ENCODE measurements around the gene THSD4.
"Not testable (repeated sequence)": the region's sequence is repeated elsewhere in the genome, so short reads cannot be mapped to it uniquely, and the experiment has no call there.

Gene THSD4

GRCh38 chr15:71186267-71186666 lies 71.0 kb downstream of the THSD4 start:
- no peak for FAIRE-seq

DNA sequence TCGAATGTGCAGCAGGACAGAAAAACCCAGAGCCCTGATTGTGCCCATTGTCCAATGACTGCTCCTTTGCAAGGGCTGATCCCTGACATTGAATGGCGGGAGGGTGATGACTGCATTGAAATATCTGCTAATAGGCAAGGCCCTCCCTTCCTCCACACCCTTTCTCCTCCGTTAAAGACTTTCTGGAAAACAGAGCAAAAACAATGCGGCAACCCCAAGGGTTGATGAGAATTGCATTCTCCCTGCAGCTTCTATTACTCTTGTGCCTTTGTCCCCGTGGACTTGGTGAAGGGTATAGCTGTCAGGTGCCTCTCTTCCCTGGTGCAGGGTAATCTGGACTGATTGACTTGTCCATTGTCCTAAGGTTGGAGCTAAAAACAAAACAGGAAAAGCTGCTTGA lies 71.8 kb downstream of the THSD4 start:
- DNase-seq (ENCODE audit: low spot score) = no peak
- FAIRE-seq = no peak

More at GRCh38 chr15:71186267-71186666, 71.0 kb downstream of the THSD4 start:
- DNase-seq (ENCODE audit: low spot score) = no peak

DNA sequence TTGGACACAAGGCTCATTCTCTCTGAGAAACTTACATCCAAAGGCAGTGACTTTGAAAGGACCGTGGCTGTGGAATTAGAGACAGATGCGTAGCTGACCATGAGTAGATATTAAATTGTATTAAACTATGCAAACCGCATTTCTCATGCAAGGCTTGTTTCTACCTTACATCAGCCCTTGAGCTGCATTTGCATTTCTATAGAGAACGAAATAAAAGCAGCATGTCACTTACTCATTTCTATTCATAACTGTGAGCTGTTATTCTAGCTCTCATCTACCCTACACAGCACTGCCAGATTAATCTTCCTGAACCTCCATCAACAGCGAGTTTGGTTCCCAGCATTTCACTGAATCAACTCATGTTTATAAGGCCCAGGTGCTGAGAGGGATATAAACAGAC lies 72.3 kb downstream of the THSD4 start:
- FAIRE-seq (no peak), DNase-seq (ENCODE audit: low spot score) (no peak)

GRCh38 chr15:71189718-71190117 lies 74.4 kb downstream of the THSD4 start:
- FAIRE-seq (no peak), DNase-seq (ENCODE audit: low spot score) (no peak)

- no peak for FAIRE-seq
- DNase-seq (ENCODE audit: low spot score) = no peak
These were observed 76.0 kb downstream of the THSD4 start for GRCh38 chr15:71191296-71191695.

DNA sequence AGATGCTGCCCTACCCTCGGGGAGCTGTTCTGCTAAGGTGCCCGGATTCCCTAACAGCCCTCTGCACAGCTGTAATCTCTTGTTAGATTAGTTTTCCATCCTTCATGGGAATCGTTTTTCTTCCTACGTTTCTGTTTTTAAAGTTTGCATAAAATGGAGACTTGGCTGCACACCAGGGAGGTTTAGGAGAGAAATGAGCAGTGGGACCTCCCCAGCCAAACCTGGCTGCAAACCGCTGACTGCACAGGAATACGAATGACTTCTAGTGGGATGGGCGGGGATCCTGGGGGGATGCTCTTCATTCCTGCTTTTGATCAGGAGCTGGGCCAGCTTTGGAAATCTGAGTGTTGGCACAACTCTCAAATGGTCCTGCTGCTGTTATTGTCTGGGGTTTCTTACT lies 77.5 kb downstream of the THSD4 start:
- no peak for DNase-seq (ENCODE audit: low spot score)
- no peak for FAIRE-seq

GRCh38 chr15:71194286-71194685 lies 79.0 kb downstream of the THSD4 start:
- FAIRE-seq (no peak), DNase-seq (ENCODE audit: low spot score) (no peak)

DNA sequence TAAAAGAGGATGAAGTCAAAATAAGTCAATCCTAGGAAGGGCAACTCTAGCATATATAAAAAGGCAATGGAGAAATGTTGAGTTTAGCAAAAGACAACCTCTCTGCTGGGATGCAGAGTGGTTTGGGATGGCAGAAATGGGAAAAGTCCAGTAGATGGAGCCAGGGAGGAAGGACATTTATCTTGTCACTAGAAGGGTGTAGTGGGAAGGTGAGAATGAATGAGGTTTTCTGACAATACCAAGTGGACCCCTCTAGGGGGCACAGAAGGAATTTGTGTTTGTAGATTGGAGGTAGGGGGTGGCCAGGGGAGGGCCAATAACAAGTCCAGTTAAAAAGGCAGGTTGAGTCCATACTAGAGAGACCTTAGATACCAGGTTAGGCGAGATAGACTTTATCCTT lies 80.0 kb downstream of the THSD4 start:
- no peak for FAIRE-seq
- no peak for DNase-seq (ENCODE audit: low spot score)

GRCh38 chr15:71197620-71198019 lies 82.3 kb downstream of the THSD4 start:
- no peak for FAIRE-seq

DNA sequence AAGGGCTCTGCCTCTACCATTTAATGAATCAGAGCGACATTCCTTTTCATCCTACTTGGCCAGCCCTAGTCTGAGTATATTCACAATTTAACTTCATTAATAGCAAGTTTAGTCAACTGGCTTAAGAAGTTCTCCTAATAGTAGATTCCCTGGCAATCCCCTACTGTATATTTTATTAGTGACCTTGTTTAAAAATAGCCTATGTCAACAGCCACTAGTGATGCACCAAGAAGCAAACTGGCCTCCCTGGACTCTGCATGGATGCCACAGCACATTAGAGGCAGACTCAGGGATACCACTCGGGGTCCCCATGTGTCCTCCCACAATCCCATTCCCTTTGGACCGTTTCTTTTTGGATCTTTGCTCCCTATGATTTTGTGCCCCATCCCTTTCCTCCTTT lies 83.6 kb downstream of the THSD4 start:
- FAIRE-seq (no peak), DNase-seq (ENCODE audit: low spot score) (no peak)

More at GRCh38 chr15:71197620-71198019, 82.3 kb downstream of the THSD4 start:
- DNase-seq (ENCODE audit: low spot score) = no peak

GRCh38 chr15:71199384-71200351 lies 84.4 kb downstream of the THSD4 start:
- no peak for FAIRE-seq
- no peak for DNase-seq (ENCODE audit: low spot score)

GRCh38 chr15:71201477-71201876 lies 86.2 kb downstream of the THSD4 start:
- DNase-seq (ENCODE audit: low spot score) (no peak), FAIRE-seq (no peak)

DNA sequence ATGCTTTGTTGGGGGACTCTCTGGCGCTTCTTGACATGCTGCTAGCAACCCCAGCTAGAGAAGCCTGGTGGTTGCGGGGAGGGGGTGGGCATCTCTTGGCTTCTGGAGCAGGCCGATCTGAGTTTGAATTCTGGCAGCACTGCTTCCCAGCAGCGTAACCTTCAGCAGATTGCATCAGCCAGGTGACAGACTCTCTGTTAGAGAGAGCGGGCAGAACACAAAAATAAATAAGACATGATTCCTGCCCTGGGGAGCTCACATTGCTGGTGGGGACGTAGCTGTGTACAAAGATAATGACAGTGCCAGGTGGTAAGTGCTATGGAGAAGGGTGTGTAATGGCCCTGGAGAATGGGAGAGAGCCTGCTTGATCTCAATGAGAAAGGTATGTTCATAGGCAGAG lies 87.4 kb downstream of the THSD4 start:
- DNase-seq (ENCODE audit: low spot score) (no peak), FAIRE-seq (no peak)

DNA sequence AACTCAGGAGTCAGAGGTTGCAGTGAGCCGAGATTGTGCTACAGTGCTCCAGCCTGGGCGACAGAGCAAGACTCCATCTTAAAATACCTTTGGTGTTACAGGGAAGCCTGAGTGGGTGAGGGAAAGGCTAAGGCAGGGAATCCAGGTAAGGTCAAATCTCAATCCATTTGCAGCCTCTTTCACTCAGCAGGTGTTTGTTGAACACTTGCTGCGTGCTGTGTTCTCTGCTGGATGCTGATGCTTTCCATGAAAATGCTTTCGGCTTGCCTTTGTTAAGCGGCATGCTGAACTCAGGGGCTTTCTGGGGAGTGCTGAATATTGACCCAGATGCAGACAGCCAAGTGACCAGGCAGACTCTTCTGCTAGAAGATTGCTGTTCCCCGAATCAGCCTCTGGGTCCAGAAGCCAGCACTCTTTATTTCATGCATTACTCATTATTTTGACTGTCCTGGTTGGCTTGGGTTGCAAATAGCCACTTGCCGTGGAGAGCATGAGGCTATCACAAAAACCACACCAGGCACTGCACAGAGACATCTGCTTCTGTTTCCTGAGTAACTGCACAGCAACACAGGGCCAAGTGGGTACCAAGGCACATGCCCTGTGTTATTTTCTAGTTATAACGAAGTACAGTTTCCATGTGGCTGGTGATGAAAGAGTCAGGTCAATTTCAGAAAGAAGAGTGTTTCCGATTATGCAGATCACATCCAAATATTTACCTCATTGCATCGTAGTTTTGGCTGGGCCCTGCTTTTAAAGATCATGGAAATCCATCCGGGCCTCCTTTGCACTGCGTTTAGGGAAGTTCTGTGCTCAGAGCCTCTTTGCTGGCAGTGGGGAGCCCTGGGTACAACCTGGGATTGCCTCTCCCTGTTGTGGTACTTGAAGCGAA lies 88.6 kb downstream of the THSD4 start:
- no peak for FAIRE-seq
- no peak for DNase-seq (ENCODE audit: low spot score)

DNA sequence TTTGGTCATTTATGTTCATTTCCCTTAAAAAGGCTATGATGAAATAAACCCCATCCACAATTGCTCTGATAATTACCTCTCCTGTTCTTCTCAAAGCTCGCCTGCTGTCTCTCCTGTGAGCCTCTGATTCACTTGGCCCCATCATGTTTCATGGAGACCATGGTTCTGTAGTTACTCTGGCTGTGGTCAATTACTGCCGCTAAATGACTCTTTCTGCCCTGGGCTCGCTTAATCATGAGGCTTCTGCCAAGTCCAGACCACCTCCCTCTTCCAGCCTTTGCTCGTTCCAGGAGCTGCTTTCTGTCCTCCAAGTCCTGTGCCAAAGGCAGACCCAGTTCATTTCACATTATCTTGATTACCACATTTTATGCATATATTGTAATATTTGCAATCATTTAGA lies 91.9 kb downstream of the THSD4 start:
- no peak for DNase-seq (ENCODE audit: low spot score)
- FAIRE-seq = no peak

DNA sequence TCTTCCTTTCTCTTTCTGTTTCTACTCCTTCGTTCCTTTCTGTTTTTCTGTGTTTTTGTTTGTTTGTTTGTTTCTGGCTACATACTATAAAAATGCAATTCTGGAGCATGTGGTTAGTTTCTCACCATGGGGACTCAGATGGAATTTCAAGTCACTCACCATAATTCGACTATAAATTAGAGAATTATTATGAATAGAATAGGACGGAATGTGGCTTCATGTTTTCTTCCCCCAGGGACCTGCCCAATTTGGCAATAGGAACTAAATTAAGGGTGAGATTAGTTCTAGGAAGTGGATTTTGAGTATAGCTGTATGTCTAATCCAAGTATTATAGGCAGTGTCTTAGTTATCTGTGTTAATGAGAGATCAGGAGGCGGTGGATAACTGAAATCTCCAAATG lies 96.9 kb downstream of the THSD4 start:
- DNase-seq (ENCODE audit: low spot score) (no peak), FAIRE-seq (no peak)

GRCh38 chr15:71213943-71214342 lies 98.7 kb downstream of the THSD4 start:
- DNase-seq (ENCODE audit: low spot score); FAIRE-seq: not testable (repeated sequence)

DNA sequence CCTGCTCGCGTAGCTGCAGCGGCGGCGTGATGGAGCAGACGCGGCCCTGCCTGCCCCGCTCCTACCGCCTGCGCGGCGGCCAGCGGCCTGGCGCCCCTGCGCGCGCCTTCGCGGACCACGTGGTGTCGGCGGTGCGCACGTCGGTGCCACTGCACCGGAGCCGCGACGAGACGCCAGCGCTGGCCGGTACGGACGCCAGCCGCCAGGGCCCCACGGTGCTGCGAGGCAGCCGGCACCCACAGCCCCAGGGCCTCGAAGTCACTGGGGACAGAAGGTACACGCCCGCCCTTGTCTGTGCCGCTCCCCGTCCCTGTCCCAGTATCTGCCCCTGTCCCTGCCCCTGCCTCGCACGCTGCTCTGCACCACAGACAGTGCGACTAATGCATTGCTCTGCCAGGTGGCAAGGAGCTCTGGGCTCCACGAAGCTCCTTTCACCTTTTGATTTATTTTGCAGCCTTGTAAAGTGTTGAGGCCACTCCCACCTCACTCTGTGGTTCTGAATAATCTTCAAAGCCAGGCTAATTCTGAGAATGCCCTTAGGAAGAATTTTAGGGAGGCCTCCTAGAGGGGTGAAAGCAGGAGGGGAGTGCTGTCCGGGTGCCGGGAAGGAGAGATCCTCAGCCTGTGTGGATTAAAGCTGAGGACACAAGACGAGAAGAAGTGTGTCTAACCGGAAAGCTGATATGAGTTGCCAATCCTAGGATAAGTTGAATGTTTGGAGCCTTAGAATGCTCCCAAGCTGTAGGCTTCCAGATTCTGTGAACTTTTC lies 100.0 kb downstream of the THSD4 start:
- FAIRE-seq (no peak), DNase-seq (ENCODE audit: low spot score) (no peak)

DNA sequence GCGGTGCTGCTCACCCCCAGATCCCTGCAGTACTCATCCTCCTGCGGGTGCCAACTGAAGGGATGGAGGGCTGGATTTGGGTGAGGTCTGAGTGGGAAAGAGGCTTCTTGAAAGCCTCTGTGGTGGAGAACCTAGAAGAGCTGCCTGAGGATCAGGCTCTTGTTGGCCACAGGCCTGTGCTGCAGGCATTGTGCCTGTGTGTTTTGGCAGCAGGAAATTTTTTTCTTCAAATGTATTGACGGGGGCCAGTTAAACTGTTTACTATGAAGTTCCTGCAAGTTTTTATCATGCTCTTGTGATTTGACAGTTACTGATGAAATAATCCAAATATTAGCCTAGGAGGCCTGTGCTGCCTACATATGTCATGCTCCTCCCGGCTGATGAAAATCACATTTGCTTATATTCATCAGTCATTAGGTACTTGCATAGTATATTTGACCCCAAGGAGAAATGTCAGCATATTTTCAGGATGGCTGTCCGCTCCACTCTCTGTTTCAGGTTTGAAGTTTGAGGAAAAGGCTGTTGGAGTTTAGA lies 103.1 kb downstream of the THSD4 start:
- DNase-seq (ENCODE audit: low spot score) (no peak), FAIRE-seq (no peak)

- no peak for DNase-seq (ENCODE audit: low spot score)
- no peak for FAIRE-seq
These were observed 103.8 kb downstream of the THSD4 start for GRCh38 chr15:71219101-71219500.

DNA sequence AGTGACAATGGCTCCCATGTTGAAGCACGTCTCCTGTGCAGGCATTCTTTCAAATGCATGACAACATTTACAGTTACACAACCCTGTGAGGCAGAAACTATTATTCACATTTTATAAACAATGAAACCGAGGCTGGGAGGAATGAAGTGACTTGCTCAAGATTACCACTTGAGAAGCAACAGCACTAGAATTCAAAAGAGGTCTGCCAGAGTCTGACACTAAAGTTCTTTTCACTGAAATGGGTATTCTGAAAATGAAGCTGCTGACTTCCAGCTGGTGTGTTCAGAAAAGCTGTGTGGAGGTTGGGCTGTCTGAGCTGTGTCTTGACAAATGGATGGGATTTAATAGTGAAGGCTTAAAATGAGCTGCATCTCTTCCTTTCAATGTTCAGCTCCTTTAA lies 104.4 kb downstream of the THSD4 start:
- FAIRE-seq = no peak
- DNase-seq (ENCODE audit: low spot score) = no peak

All from RCC 7860 (cell line).